Measurements from ENCODE around the gene RSRC2. TPM values are rescaled to one million over a fixed set of nuclear protein-coding genes. Genes with fewer than 3 reads are reported as not detected.

Gene RSRC2
- 52.3 to 76.3 TPM (median 56.7 TPM) in 5 replicates for total RNA-seq (2022; extraction: Qiagen RNA extraction; ENCODE audit: low read depth)

DNA sequence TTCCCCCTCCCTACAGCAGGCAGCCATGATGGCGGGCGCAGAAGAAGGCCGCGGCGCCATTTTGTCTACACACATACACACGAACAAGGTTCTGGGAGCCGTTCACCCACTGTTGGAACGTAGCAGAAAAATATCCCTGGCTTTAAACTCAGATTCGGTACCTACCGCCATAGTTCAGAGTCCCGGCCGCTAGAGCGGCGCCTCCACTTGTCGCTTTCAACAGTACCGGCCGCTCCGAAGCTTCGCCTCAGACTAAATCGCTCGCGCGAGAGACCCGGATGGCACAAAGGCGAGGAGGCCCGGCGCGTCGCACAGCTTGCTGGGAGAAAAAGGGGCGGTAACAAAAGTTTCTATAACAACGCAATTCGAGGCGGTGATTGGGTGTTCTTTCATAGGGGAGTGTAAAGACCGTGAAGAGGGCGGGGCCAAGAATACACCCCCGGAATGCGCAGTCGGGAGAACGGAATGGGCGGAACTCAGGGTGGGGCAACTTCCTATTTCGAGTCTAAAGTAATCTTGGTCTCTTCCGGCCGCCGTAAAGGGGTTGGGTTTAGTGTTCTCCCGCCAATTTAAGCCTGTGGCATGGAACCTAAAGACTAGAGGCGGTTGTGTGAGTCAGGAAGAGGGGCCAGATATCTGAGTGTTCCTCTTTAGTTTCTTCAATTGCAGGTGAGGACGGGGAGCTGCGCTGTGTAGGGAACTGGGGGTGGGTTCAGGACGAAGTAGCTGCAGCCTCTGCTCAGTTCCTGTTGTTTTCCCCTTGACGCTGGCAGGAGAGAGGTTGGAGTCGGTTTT lies at the start of gene RSRC2, which contains the start of gene KNTC1:
TSS of gene RSRC2 (minus strand) at position 254 of the 795 bp plus-strand sequence. CDS start at position 171, 83 bp downstream.
TSS of gene KNTC1 (plus strand) at position 567 of the 795 bp plus-strand sequence. CDS start 2,815 bp downstream, outside the sequence.

DNA sequence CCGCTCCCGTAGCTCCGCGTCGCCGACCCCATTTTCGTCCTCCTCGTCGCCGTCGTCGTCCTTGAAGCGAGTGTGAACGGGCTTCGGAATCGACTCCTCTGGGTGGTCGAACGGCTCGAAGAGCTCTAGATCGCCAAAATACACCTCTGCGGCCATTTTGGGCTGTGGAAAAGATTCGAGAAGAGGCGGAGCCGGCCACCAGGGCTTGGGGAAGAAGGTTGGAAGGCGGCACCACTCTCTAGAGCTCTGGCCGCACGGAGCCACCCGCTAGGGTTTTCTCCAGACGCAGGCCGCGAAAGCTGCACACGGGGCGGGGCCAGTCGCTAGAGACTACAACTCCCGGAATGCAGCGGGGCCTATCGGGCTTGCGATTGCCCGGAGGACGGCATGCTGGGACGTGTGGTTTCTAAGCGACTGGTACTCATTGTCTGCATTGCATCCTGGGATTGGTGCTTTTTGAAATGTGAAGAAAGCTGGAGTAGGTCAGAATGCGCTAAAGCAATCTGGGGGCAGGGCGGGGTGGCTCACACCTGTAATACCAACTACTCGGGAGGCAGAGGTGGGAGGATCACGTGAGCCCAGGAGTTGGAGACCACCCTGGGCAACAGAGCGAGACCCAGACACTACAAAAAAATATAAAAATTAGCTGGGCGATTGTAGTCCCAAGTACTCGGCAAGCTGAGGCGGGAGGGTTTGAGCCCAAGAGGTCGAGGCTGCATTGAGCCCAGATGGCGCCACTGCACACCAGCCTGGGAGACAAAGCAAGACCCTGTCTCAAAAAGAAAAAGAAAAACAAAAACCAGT lies 25.8 kb downstream of the RSRC2 start, which contains the start of gene ZCCHC8:
TSS of gene ZCCHC8 (minus strand) at position 248 of the 804 bp plus-strand sequence. CDS start at position 156, 92 bp downstream.

Other genes with a start within 250 kb of the RSRC2 start
- 44.5 to 65.3 TPM (median 49.0 TPM) in 5 replicates for gene CLIP1, start 104.3 kb downstream of the RSRC2 start, total RNA-seq (2022; extraction: Qiagen RNA extraction; ENCODE audit: low read depth)
- 25.7 to 27.5 TPM (median 26.4 TPM) in 5 replicates for gene ZCCHC8, start 26.0 kb downstream of the RSRC2 start, total RNA-seq (2022; extraction: Qiagen RNA extraction; ENCODE audit: low read depth)
- 20.6 to 25.7 TPM (median 23.9 TPM) in 5 replicates for gene KNTC1, start 313 bp upstream of the RSRC2 start, total RNA-seq (2022; extraction: Qiagen RNA extraction; ENCODE audit: low read depth)
- gene HCAR2, start 176.4 kb upstream of the RSRC2 start, total RNA-seq (2022; extraction: Qiagen RNA extraction; ENCODE audit: low read depth) = 0.26 to 0.78 TPM (median 0.30 TPM) in 5 replicates
- 0.22 to 0.47 TPM (median 0.30 TPM) in 4 of 5 replicates, not detected in the other for gene HCAR3, start 189.9 kb upstream of the RSRC2 start, total RNA-seq (2022; extraction: Qiagen RNA extraction; ENCODE audit: low read depth)
- gene HCAR1, start 203.9 kb upstream of the RSRC2 start, total RNA-seq (2022; extraction: Qiagen RNA extraction; ENCODE audit: low read depth) = 0.02 to 0.05 TPM (median 0.03 TPM) in 4 of 5 replicates, not detected in the other
- gene DENR, start 225.9 kb upstream of the RSRC2 start, total RNA-seq (2022; extraction: Qiagen RNA extraction; ENCODE audit: low read depth) = 57.1 to 71.4 TPM (median 60.7 TPM) in 5 replicates
- gene CCDC62, start 247.6 kb upstream of the RSRC2 start, total RNA-seq (2022; extraction: Qiagen RNA extraction; ENCODE audit: low read depth) = 0.04 to 0.09 TPM (median 0.06 TPM) in 4 of 5 replicates, not detected in the other